CD4-positive, alpha-beta T cell treated with Interleukin-15 for 1 hour (primary cell): ENCODE measurements around the gene RNU6-9.
"Not testable (repeated sequence)": the region's sequence is repeated elsewhere in the genome, so short reads cannot be mapped to it uniquely, and the experiment has no call there.

Experiments
- DNase-seq: peaks from one replicate; pipeline ENCODE4 v3.0.0-alpha.2; 2020

Gene RNU6-9

DNA sequence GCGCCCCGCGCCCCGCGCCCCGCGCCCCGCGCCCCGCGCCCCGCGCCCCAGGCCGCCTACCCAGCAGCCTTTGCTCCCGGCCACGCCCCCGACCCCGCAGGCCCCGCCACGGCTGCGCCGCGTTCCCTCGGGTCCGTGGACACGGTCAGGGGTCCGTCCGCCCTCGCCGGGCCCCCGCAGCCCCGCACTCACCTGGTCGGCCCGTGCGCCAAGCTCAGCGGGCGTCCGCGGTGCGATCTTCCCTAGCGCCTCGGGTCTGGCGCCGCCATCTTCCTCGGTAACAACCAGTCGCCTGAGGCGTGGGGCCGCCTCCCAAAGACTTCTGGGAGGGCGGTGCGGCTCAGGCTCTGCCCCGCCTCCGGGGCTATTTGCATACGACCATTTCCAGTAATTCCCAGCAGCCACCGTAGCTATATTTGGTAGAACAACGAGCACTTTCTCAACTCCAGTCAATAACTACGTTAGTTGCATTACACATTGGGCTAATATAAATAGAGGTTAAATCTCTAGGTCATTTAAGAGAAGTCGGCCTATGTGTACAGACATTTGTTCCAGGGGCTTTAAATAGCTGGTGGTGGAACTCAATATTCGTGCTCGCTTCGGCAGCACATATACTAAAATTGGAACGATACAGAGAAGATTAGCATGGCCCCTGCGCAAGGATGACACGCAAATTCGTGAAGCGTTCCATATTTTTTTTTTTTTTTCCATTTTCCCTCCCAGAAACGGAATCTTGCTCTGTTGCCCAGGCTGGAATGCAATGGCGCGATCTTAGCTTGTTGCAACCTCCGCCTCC, at the start of gene RNU6-9, which contains the start of gene MED16:
RNU6-9 (plus strand) TSS at position 591 of the 796 bp plus-strand sequence.
MED16 (minus strand) TSS at position 294 of the 796 bp plus-strand sequence. CDS start 2,056 bp downstream, outside the sequence.
- DNase-seq: peak; percentile 92

DNA sequence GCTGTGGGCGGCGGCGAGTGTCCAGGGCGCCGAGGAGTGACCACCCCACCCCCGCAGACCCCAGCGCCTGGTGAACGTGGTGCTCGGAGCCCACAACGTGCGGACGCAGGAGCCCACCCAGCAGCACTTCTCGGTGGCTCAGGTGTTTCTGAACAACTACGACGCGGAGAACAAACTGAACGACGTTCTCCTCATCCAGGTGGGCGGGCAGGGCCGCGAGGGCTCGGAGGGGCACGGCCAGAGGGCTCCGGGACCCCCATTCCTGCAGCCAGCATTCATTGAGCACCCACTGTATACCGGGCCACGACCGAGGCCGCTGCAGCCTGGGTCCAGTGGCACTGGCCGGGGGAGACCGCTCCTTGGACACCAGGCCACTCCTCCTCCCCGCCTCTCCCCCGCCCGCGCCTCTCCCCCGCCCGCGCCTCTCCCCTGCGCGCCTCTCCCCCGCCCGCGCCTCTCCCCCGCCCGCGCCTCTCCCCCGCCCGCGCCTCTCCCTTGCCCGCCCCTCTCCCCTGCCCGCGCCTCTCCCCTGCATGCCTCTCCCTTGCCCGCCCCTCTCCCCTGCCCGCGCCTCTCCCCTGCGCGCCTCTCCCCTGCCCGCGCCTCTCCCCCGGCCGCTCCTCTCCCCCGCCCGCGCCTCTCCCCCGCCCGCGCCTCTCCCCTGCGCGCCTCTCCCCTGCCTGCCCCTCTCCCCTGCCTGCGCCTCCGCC, 49.3 kb upstream of the RNU6-9 start:
- DNase-seq: no peak

DNA sequence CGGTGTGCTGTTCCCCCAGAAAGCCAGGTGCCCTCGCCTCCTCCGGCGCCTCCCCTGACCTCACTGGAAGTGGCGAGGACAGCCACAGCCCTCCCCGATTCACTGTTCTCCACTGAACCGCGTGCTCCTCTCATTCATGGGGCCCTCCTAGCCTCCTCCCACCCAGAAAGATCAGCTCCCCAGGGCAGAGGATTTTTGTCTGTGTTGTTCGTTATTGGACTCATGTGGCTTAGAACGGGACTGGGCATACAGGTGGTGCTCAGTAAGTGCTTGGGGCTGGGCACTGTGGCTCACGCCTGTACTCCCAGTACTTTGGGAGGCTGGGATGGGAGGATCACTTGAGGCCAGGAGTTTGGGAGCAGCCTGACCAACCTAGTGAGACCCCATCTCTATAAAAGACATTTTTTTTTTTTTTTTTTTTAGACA, 48.7 kb upstream of the RNU6-9 start:
- DNase-seq: no peak

DNA sequence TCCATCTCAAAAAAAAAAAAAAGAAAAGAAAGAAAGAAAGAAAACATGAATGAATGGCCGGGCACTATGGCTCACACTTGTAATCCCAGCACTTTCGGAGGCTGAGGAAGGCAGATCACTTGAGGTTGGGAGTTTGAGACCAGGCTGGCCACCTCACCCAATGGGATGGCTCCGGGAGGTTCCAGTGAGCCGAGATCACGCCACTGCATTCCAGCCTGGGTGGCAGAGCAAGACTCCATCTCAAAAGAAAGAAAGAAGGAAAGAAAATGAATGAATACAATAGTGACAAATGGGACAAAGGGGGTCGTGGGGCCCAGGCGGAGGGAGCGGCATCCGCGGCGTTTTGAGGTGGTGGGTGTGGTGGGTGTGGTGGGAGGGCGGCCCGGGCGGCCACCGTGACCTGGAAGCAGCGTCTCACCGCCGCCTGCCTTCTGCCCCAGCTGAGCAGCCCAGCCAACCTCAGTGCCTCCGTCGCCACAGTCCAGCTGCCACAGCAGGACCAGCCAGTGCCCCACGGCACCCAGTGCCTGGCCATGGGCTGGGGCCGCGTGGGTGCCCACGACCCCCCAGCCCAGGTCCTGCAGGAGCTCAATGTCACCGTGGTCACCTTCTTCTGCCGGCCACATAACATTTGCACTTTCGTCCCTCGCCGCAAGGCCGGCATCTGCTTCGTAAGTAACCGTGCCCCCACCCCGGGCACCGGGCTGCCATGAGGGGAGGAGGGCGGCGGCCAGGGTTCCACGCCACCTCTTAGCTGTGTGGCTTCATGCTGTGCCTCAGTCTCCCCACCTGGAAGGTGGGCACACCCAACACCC, 47.4 kb upstream of the RNU6-9 start:
- no peak for DNase-seq

DNA sequence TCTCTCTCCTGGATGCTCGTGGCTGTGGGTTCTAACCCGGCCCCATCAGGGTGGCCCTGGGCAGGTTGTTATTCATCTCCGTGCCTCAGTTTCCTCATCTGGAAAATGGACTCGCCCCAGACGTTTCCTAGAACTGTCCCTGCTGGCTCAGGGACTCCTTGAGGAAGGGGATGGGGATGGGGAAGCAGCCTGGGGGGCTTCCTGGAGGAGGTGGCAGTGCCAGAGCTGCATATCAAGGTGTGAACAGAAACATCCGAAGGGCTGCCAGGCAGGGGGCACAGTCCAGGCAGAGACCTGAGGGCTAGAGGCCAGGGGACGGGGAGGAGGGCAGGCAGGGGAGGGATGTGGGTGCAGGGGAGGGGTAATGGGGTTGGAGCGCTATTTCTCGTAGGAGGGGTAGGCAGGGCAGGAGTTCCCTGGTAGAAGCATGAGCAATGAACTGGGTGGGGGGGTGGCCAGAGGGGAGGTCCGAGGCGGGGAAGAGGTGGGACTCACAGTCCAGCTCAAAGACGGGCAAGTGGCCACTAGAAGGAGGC, 44.8 kb upstream of the RNU6-9 start:
- DNase-seq: no peak

DNA sequence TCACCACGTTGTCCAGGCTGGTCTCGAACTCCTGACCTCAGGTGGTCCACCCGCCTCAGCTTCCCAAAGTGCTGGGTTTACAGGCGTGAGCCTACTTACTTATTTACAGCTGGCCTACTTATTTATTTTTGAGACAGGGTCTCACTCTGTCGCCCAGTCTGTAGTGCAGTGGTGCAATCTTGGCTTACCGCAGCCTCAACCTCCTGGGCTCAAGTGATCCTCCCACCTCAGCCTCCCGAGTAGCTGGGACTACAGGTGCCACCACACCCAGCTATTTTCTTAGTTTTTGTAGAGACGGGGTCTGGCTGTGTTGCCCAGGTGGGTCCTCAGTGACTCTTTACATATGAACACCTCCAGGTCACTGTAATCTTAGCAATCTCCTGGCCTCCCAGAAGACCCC, 44.1 kb upstream of the RNU6-9 start:
- not testable (repeated sequence) for DNase-seq

DNA sequence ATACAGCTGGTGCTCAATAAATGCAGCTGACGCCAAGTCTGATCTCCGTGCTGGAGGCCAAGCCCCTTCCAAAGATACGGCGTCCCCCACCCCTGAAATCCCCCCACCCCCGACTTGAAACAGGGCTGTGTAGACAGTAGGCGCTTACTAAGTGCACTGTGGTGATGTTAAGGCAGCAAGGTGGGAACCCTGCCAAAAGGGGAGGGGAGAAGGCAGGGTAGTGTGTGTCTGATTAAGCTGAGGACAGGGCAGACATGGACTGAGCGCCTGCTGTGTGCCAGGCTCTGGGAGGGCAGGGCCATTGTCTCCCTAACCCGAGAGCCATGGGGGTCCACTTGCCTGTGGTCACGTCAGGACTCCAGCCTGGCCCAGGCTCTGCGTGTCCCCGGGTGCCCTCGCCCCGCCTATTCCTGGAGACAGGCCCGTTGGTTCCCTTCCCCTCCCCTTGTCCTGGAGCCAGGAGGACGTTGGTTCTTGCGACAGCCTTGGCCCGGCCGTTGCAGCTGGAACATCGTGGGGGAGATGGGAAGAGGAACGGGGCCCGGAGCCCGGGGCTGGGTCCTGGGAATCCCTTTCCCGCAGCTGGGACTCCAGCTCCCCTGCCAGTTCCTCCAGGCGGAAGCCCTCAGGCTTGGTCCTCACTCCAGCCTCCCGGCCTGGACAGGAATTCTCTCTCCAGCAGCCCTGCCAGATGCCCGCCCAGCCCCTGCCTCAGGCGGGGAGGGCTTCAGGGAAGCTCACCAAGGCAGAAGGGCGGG, 42.9 kb upstream of the RNU6-9 start:
- DNase-seq: no peak

DNA sequence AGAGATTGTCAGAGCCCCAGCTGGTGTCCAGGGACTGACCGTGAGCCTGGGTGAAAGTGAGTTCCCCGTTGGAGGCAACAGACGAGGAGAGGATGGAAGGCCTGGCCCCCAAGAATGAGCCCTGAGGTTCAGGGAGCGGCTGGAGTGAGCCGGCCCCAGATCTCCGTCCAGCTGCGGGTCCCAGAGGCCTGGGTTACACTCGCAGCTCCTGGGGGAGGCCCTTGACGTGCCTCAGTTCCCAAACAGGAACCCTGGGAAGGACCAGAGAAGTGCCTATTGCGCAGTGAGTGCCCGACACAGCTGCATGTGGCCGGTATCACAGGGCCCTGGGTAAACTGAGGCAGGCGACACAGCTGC, 42.3 kb upstream of the RNU6-9 start:
- no peak for DNase-seq

DNA sequence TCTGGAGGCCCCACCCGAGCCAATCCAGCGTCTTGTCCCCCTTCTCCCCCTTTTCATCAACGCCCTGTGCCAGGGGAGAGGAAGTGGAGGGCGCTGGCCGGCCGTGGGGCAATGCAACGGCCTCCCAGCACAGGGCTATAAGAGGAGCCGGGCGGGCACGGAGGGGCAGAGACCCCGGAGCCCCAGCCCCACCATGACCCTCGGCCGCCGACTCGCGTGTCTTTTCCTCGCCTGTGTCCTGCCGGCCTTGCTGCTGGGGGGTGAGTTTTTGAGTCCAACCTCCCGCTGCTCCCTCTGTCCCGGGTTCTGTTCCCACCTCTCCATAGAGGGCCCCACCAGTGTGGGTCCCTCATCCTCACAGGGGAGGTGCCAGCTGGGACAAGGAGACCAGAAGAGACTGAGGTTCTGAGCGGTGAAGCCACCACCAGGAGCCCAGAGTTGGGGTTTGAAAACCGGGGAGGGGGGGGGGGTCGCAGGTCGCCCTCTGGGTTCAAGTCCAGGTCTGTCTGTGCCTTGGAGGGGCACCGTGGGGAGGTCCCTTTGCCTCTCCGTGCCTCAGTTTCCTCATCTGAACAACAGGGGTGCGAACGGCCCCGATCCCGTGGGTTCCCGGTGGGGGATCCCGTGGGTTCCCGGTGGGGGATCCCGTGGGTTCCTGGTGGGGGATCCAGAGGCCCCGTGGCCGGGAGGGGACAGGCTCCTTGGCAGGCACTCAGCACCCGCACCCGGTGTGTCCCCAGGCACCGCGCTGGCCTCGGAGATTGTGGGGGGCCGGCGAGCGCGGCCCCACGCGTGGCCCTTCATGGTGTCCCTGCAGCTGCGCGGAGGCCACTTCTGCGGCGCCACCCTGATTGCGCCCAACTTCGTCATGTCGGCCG, 40.9 kb upstream of the RNU6-9 start, which contains the start of gene ELANE:
ELANE (plus strand) TSS at position 168 of the 878 bp plus-strand sequence; CDS start at position 194, 26 bp downstream.
- no peak for DNase-seq

DNA sequence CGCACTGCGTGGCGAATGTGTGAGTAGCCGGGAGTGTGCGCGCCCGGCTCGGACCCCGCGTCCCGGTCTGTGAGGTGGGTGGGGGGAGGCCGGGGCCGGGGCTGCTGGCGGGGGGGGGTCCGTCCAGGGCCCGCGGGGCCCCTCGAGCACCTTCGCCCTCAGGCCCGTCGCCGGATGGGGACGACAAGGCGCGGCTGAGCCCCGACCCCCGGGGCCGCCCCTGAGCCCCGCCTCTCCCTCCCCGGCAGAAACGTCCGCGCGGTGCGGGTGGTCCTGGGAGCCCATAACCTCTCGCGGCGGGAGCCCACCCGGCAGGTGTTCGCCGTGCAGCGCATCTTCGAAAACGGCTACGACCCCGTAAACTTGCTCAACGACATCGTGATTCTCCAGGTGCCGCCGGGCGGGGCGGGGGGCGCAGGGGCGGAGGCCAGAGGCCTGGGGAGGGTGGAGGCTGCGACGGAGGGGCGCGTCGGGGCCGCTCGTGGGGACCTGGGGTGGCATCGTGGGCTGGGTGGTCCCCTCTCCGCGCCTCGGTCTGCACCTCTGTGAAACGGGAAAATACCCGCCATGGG, 40.2 kb upstream of the RNU6-9 start:
- DNase-seq: no peak

DNA sequence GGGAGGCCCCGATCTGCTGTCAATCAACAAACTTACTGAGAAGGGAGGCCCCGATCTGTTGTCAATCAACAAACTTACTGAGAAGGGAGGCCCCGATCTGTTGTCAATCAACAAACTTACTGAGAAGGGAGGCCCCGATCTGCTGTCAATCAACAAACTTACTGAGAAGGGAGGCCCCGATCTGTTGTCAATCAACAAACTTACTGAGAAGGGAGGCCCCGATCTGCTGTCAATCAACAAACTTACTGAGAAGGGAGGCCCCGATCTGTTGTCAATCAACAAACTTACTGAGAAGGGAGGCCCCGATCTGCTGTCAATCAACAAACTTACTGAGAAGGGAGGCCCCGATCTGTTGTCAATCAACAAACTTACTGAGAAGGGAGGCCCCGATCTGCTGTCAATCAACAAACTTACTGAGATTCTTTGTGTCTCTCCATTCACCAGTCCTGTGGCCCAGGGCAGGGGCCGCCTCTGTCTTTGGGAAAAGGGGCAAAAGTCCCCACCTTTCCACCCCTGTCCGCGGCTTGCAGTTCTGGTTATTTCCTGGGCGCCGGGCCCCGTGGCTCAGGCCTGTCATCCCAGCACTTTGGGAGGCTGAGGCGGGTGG, 39.6 kb upstream of the RNU6-9 start:
- not testable (repeated sequence) for DNase-seq

DNA sequence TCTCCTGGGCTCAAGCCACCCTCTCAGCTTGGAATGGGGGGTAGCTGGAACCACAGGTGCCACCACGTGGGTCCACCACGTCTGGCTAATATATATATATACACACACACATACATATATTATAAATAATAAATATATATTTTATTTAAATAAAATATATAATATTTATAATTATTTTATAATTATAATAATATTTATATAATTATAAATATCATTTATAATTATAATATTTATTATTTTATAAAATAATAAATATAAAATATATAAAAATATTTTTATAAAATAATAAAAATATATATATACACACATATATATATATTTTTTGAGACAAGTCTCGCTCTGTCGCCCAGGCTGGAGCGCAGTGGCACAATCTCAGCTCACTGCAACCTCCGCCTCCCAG, 38.7 kb upstream of the RNU6-9 start:
- no peak for DNase-seq

DNA sequence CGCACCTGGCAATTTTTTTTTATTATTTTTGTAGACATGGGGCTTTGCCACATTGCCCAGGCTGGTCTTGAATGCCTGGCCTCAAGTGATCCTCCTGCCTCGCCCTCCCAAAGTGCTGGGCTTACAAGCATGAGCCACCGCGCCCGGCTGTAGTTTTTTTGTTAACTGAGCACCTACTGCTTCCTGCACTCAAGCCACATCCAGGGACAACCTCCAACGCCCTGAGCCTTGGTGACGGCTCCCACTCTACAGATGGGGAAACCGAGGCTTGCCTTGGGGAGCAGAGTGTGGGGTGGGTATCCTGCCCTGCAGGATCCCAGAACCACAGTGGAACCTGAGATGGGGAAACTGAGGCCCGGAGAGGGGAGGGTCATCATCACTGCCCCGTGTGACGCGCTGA, 38.1 kb upstream of the RNU6-9 start:
- DNase-seq: no peak

DNA sequence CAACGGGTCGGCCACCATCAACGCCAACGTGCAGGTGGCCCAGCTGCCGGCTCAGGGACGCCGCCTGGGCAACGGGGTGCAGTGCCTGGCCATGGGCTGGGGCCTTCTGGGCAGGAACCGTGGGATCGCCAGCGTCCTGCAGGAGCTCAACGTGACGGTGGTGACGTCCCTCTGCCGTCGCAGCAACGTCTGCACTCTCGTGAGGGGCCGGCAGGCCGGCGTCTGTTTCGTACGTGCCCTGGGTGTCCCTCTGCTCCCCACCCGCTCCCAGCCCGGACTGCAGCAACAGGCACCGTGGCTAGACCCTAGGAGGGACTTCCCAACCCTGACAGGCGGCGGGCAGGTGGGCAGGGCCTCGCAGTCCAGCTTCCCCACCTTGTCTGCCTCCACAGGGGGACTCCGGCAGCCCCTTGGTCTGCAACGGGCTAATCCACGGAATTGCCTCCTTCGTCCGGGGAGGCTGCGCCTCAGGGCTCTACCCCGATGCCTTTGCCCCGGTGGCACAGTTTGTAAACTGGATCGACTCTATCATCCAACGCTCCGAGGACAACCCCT, 37.6 kb upstream of the RNU6-9 start:
- no peak for DNase-seq

DNA sequence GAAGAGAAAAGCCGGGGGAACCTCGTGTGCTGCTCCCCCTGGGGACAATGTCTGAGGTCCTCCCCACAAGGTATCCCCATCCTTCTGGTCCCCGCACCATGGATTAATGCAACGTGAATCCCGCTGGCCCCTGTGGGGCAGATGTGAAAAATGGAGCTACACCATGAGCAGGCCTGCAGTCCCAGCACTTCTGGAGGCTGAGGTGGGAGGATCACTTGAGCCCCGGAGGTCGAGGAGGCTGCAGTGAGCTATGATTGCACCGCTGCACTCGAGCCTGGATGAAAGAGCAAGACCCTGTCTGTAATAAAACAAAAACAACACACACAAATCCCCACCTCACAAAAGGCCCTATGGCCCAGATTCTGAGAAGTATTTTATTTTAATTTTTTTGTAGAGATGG, 35.0 kb upstream of the RNU6-9 start:
- DNase-seq: no peak

DNA sequence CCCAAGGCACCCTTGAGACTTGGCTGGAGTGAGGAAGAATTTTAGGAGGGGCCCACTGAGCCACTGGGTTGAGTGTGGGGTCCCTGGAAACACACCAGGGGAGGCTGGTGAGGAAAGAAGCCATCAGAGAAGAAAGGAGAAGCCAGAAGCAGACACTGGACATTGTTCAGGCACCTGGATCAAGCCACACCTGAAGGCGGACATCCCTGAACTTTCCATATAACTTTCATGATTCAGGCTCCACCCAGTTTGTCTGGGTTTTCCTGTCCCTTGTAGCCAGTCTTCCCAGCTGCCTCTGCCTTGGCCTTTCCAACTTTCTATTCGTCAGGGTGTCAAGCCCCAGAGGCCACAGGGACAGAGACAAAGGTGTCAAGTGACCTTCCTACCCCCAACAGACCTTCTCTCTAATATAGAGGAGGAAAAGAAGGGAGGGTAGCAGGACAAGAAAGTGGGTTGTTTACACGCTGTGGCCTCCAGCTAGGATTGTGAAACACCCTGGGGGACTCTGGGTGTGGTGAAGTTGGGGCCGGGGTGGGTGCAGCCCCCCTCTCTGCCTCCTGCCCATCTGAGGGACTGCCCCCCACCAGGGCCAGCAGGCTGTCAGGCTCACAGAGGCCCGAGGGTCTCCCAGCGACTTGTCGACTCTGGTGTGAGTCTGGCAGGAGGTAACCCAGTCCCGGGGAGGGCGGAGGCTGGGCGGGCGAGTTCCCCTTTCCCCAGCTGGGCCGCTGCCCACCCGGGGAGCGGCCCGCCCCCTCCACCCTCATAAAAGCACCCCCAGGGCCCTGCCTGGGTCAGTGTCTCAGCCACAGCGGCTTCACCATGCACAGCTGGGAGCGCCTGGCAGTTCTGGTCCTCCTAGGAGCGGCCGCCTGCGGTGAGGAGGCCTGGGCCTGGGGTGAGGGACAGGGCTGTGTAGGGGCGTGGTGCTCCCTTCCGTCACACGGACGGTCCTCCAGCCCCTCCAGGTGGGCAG, 34.1 kb upstream of the RNU6-9 start, which contains the start of gene CFD:
CFD (plus strand) TSS at position 797 of the 976 bp plus-strand sequence; CDS start at position 823, 26 bp downstream.
- peak; percentile 59 for DNase-seq

DNA sequence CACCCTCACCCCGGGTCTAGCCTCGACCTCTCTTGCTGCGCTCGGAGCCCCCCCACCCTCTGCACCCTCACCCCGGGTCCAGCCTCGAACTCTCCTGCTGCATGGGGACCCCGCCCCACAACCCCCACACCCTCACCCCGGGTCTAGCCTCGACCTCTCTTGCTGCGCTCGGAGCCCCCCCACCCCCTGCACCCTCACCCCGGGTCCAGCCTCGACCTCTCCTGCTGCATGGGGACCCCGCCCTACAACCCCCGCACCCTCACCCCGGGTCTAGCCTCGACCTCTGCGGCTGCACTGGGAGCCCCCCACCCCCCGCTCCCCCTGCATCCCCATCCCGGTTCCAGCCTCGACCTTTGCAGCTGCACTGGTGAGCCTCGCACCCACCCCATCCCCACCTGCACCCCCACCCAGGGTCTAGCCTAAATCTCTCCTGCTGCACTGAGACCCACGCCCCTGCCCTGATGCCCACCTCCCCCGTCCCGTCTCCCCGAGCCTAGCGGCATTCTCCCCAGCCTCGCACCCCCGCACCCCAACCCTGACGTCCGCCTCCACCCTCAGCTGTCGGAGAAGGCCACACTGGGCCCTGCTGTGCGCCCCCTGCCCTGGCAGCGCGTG, 32.0 kb upstream of the RNU6-9 start:
- DNase-seq: no peak
